DOHH2 (cell line): ENCODE measurements around the gene ZNF609.

Experiments used
- CTCF ChIP-seq: fragments of 200-600 bp; sonication (generic); IDR thresholded peaks from one replicate; pipeline ENCODE4 v1.5.1; 2014; ENCODE audit warnings: antibody characterized with exemption, mild to moderate bottlenecking, low read depth, low read length; ENCODE audit not compliant: poor library complexity, severe bottlenecking
- EZH2phosphoT487 ChIP-seq: fragments of 200-600 bp; sonication (generic); IDR thresholded peaks from 2 replicates; pipeline ENCODE4 v1.6.1; 2017; ENCODE audit warnings: borderline replicate concordance, mild to moderate bottlenecking, antibody characterized with exemption, low read length, moderate library complexity, mixed read lengths

DNA sequence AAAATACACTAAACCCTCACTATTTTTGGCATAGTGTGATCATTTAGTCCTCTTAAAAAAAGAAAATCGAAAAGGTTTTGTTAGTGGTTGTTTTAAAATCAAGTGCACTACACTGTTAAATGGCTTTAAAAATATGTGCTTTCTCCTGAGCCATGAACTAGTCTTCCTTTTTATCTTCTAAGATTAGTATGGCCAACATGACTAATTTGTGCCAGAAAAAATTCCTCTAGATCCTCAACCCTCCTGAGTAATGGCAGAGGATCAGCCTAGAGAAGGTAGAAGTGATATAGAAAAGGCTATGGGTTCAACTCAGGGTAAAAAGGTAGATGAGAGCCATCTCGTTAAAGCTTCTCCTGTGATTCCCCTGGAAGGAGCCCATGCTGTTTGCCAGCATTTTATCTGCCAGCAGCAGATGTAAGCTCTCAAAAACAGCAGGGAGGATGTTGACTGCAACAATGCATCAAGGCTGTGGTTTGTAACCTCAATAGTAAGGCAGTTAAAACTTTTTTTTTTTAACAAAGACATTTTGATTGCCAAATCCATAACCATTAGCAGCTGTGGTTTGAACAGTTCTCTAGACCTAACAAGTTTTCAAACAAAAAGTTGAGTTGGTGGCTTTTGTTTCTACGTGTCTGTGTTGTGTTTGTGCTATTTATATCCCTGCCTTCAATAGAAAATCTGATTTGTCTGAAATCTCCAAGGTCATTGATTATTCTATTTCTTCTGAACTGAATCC, 30.2 kb upstream of the ZNF609 start:
- TF ChIP-seq CTCF (no peak), EZH2phosphoT487 (no peak)
